Hematopoietic multipotent progenitor cell treated with erythropoietin and hydrocortisone succinate and interleukin-3 and kit ligand, for 6 days (in vitro differentiated cells): ENCODE data around the gene MEIKIN.
"Not testable (repeated sequence)": the region's sequence is repeated elsewhere in the genome, so short reads cannot be mapped to it uniquely, and the experiment has no call there.

Source experiments
- DNase-seq: peaks from one replicate; pipeline ENCODE4 v3.0.0-alpha.2; 2015

MEIKIN gene

GRCh38 chr5:131796793-131797693 lies 148.4 kb downstream of the MEIKIN start, which contains the start of gene FNIP1:
Gene FNIP1 (minus strand): TSS chr5:131797017. CDS start chr5:131796921, 96 bp downstream.
- peak; percentile 98 for DNase-seq

- DNase-seq, result peak; percentile 59
Measured at GRCh38 chr5:131795879-131796792, 149.3 kb downstream of the MEIKIN start.

GRCh38 chr5:131795228-131795627 lies 150.2 kb downstream of the MEIKIN start:
- peak; percentile 54 for DNase-seq

- DNase-seq, result peak; percentile 58
Measured at GRCh38 chr5:131794586-131794985, 150.9 kb downstream of the MEIKIN start.

GRCh38 chr5:131792896-131793295 lies 152.6 kb downstream of the MEIKIN start:
- DNase-seq, result no peak

- DNase-seq, result peak; percentile 57
Measured at GRCh38 chr5:131791866-131792265, 153.6 kb downstream of the MEIKIN start.

- DNase-seq, result no peak
Measured at GRCh38 chr5:131790550-131790949, 154.9 kb downstream of the MEIKIN start.

- no peak for DNase-seq
Measured at GRCh38 chr5:131789765-131790164, 155.7 kb downstream of the MEIKIN start.

GRCh38 chr5:131787736-131788135 lies 157.7 kb downstream of the MEIKIN start:
- DNase-seq, result no peak

GRCh38 chr5:131786900-131787692 lies 158.4 kb downstream of the MEIKIN start:
- no peak for DNase-seq

- no peak for DNase-seq
Measured at GRCh38 chr5:131786036-131786435, 159.4 kb downstream of the MEIKIN start.

GRCh38 chr5:131783874-131784273 lies 161.6 kb downstream of the MEIKIN start:
- no peak for DNase-seq

- no peak for DNase-seq
Measured at GRCh38 chr5:131783357-131783756, 162.1 kb downstream of the MEIKIN start.

GRCh38 chr5:131782717-131783116 lies 162.7 kb downstream of the MEIKIN start:
- DNase-seq, result no peak

- DNase-seq, result not testable (repeated sequence)
Measured at GRCh38 chr5:131778141-131778540, 167.3 kb downstream of the MEIKIN start.

- no peak for DNase-seq
Measured at GRCh38 chr5:131776450-131776849, 169.0 kb downstream of the MEIKIN start.

- no peak for DNase-seq
Measured at GRCh38 chr5:131774652-131775367, 170.7 kb downstream of the MEIKIN start.

- peak; percentile 38 for DNase-seq
Measured at GRCh38 chr5:131773805-131774204, 171.7 kb downstream of the MEIKIN start.

- no peak for DNase-seq
Measured at GRCh38 chr5:131771692-131772091, 173.8 kb downstream of the MEIKIN start.

GRCh38 chr5:131769961-131770360 lies 175.5 kb downstream of the MEIKIN start:
- DNase-seq, result no peak

GRCh38 chr5:131769336-131769735 lies 176.1 kb downstream of the MEIKIN start:
- peak; percentile 47 for DNase-seq

GRCh38 chr5:131767891-131768290 lies 177.6 kb downstream of the MEIKIN start:
- no peak for DNase-seq
